ENCODE results near the gene ABCD3.

The ABCD3 gene

DNA sequence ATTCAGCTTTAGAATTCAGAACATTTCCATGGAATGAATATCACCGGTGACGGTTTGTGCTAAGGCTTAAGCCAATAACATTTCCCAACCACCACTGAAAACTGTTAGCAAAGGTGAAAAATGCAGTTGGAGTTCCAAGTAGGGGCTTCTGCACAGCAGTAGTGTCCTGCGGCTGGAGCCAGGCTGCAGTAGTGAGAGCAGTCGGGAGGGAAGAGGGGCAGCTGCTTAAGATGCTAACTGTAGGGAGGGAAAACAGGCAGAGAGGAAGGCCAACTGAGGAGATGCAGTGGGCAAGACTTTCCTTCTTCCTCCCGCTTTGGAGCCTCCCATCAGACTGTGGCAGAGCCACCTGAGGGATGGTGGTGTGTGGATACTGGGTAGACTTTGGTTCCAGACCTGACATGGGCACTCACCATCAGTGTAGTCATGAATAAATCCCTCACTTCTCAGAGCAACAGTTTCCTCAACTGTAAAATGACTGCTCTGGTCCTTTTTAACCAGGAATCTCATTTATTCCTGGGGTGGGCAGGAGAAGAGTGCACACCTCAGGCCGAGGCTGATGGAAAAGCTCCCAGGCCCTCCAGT is 120.1 kb downstream of the ABCD3 start:
- H3K9ac ChIP-seq (ENCODE audit: low read length), result no peak overlapping the region
- H3K36me3 ChIP-seq (ENCODE audit: control insufficient read depth, insufficient read depth, low read length), result no peaks in the 10 kb centered on the region
- no peaks in the 10 kb centered on the region for H3K27me3 ChIP-seq (ENCODE audit: control insufficient read depth, insufficient read depth, low read length)
- no peak overlapping the region for H3K27ac ChIP-seq (ENCODE audit: low read depth, low read length)
- peaks cover 2% of the 10 kb centered on the region for H3K4me1 ChIP-seq (ENCODE audit: control insufficient read depth, insufficient read depth, low read length)
- H3K4me3 ChIP-seq (ENCODE audit: low read length), result peak overlapping the region; percentile 16

DNA sequence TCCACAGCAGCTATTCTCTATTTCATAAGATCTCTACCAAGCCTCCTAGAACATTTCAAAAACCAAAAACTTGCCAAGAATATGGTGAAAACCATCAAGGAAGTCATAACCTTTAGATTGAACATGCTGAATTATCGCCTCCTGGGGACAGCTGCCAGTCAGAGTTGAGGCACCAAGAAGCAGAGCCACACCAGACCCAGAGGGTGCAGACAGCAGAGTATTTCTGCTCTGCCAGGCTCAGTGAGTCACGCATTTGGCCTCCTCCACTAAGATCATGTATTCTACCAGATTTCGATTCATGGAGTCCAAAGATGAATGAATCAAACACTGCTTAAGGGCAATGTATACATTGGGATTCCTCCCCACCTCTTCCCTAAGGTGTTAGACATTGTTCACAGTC is 121.3 kb downstream of the ABCD3 start:
- no peaks in the 10 kb centered on the region for H3K27me3 ChIP-seq (ENCODE audit: control insufficient read depth, insufficient read depth, low read length)
- H3K4me1 ChIP-seq (ENCODE audit: control insufficient read depth, insufficient read depth, low read length), result peaks cover 2% of the 10 kb centered on the region
- H3K4me3 ChIP-seq (ENCODE audit: low read length), result no peak overlapping the region
- no peaks in the 10 kb centered on the region for H3K36me3 ChIP-seq (ENCODE audit: control insufficient read depth, insufficient read depth, low read length)
- no peak overlapping the region for H3K27ac ChIP-seq (ENCODE audit: low read depth, low read length)
- no peak overlapping the region for H3K9ac ChIP-seq (ENCODE audit: low read length)

DNA sequence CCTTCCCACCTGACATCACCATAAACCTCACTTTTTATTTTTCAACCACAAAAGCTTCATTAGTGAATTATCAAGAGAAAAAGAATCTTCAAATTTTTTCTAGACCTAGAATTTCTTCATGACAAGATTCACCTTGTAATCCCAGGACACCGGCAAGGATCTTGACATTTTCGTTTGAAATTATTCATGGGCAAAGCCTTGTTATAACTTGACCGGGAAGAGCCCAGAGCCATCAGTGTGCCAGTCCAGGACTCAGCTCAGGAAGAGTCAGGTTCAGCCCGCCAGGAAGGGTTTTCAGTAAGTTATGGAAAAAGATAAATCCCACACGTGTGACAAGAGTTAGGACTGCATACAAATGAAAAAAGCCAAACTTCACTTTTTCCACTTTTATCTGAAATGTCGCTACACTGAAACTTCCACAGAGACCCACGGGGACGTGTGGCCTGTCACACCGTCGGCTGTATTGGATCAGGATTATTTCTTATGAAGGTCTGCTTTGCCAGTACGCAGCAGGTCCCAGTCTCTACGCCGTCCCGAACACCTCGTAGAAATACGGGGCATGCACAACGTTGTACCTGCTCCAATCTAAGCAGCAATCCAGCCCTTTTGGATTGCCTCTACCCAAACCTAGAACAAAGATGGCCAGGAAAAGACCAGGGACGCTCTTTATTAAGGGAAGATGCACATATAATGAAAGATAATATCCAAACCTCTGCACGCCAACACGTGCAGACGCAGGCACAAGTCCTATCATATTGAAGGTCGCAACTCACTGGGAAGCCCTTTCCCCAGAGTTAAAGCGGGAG is 122.5 kb downstream of the ABCD3 start:
- H3K27ac ChIP-seq (ENCODE audit: low read depth, low read length), result peak overlapping the region; percentile 67

DNA sequence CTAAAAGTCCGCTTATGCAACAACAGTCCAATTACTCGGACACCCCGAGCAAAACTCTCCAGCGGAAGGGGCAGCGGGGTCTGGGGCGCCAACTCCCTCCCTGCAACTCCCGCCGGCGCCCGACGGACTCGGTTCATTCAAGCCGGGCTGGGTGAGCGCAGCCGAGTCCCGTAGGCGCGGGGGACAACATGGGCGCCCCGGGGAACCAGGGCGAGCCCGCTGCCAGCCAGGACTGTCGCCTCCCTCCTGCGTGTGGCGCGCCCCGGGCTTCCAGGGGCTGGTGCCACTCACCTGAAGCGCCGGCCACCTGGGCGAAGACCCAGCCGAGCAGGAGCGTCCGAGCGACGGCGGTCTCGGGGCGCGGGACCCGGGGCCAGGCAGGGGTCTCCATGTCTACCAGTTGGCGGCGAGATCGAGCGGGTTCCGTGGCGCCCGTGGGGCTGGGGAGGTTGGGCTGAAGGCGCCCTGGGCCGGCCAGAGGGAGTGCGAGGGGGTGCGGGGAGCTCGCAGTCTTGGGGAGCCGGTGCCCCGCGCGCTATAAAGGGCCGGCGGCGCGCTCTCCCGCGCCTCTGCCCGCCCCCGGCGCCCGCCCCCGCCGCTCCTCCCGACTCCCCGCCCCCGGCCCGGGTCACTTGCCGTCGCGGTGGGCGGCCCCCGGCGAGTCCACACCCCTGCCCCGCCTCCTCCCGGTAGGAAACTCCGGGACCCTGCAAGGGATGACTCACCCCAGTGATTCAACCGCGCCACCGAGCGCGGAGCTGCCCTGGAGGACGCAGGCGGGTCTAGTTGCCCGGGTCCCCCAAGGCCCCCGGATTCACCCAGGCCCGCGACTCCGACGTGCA is 123.3 kb downstream of the ABCD3 start, which contains the start of gene F3:
Gene F3, minus strand, starts transcription at position 514 of the 842 bp plus-strand sequence. Its CDS starts 123 bp downstream, at position 391.
- no peaks in the 10 kb centered on the region for H3K36me3 ChIP-seq (ENCODE audit: control insufficient read depth, insufficient read depth, low read length)
- peak within 1 kb of the TSS; percentile 26 for H3K9ac ChIP-seq (ENCODE audit: low read length)
- peak within 1 kb of the TSS; percentile 67 for H3K27ac ChIP-seq (ENCODE audit: low read depth, low read length)
- peak within 1 kb of the TSS; percentile 78 for H3K4me3 ChIP-seq (ENCODE audit: low read length)
- peaks cover 2% of the 10 kb centered on the region for H3K4me1 ChIP-seq (ENCODE audit: control insufficient read depth, insufficient read depth, low read length)
- H3K27me3 ChIP-seq (ENCODE audit: control insufficient read depth, insufficient read depth, low read length), result no peaks in the 10 kb centered on the region

More for the DNA sequence above, 122.5 kb downstream of the ABCD3 start:
- peak overlapping the region; percentile 78 for H3K4me3 ChIP-seq (ENCODE audit: low read length)
- peaks cover 2% of the 10 kb centered on the region for H3K4me1 ChIP-seq (ENCODE audit: control insufficient read depth, insufficient read depth, low read length)
- H3K27me3 ChIP-seq (ENCODE audit: control insufficient read depth, insufficient read depth, low read length), result no peaks in the 10 kb centered on the region
- H3K36me3 ChIP-seq (ENCODE audit: control insufficient read depth, insufficient read depth, low read length), result no peaks in the 10 kb centered on the region
- no peak overlapping the region for H3K9ac ChIP-seq (ENCODE audit: low read length)

DNA sequence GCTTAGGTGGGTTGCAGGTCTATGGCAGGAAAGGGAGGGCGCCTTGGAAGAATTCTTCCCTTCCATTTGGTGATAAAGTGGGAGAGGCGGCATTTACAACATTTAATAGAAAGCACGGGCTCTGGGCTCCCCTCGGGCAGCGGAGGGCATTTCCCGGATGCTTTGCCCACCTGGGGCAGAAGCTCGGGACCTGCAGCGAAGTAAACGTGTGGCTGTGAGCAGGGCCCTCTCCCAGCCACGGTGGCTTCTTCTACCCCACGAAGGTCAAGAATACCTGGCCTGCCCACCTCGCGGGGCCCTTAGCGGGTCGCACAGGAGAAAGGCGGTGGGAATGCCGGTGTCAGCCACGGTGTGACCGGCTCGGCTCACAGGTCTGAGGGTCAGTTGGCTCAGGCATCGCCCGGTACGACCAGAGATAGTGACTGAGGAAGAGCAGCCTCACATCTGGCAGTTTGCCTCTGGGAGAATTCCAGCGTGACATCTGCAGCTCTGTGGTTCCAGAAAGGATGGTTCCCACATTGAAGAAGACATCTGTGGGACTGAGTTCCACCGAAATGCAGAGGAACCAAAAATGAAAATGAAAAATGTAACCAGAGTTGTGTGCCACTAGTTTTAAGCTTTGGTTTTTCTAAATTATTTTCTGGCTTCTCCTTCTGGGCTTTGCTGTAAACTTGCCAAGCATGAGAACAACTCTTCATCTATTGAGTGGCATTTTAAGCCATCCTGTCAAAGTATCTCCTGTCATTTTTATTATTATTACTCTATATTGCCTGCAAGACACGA is 124.1 kb downstream of the ABCD3 start:
- H3K27me3 ChIP-seq (ENCODE audit: control insufficient read depth, insufficient read depth, low read length), result no peaks in the 10 kb centered on the region
- H3K36me3 ChIP-seq (ENCODE audit: control insufficient read depth, insufficient read depth, low read length), result no peaks in the 10 kb centered on the region
- H3K4me1 ChIP-seq (ENCODE audit: control insufficient read depth, insufficient read depth, low read length), result peaks cover 2% of the 10 kb centered on the region
- H3K27ac ChIP-seq (ENCODE audit: low read depth, low read length), result peak overlapping the region; percentile 67
- H3K4me3 ChIP-seq (ENCODE audit: low read length), result peak overlapping the region; percentile 78
- H3K9ac ChIP-seq (ENCODE audit: low read length), result peak overlapping the region; percentile 26

DNA sequence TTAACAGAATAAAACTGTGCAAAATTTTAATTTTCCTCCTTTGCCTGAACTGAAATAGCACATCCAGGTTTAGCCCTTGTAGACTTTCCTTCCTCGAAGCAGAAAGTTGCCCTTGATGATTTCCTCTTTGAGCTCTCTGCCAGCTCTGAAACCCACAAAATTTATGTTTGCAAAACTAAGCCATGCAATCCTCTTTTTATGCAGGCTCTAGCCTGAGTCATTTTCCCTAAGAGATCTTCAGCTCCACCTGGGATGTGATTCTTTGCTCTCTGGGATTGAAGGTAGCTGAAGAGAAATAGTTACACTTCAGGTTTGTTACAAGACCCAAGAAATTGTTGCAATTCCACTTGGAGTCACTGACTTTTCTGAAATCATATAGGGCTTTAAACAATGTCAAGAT is 124.8 kb downstream of the ABCD3 start:
- Histone ChIP-seq H3K4me3 (ENCODE audit: low read length) (no peak overlapping the region), H3K27me3 (ENCODE audit: control insufficient read depth, insufficient read depth, low read length) (no peaks in the 10 kb centered on the region), H3K27ac (ENCODE audit: low read depth, low read length) (no peak overlapping the region), H3K36me3 (ENCODE audit: control insufficient read depth, insufficient read depth, low read length) (no peaks in the 10 kb centered on the region), H3K9ac (ENCODE audit: low read length) (no peak overlapping the region), H3K4me1 (ENCODE audit: control insufficient read depth, insufficient read depth, low read length) (peaks cover 2% of the 10 kb centered on the region)

DNA sequence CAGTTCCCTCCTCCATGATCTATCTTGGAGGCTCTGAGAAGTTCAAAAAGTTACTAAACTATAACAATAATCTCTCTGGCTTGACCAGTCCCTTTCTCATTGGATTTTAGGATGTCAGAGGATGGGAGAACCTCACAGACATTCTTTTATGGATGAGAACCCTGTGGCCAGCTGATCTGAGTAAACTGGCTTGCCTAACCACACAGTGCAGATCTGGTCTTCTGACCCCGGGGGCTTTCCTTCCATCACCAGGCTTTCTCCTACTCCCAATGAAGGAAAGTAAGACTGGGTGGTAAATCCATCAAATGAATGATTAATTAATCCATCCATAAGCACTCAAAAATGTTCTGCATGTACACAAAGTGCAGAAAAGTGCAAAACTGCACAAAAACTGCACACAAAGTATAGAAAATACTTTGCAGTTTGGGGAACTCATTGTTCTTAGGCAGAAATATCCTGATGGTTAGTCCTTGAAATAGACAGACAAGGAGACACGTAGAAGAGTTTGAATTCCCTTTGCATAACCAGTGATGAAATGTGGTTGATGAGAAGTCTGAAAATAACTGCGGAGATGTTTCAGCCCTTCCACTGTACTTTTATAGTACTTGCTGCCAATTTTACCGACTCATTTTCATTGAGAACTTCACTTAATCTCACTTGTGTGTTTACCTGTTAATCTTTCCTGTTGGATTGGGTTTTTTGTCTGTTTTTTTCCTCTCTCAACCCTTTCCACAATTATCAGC is 125.9 kb downstream of the ABCD3 start:
- Histone ChIP-seq H3K9ac (ENCODE audit: low read length) (no peak overlapping the region), H3K27me3 (ENCODE audit: control insufficient read depth, insufficient read depth, low read length) (no peaks in the 10 kb centered on the region), H3K27ac (ENCODE audit: low read depth, low read length) (no peak overlapping the region), H3K36me3 (ENCODE audit: control insufficient read depth, insufficient read depth, low read length) (no peaks in the 10 kb centered on the region), H3K4me1 (ENCODE audit: control insufficient read depth, insufficient read depth, low read length) (peaks cover 2% of the 10 kb centered on the region), H3K4me3 (ENCODE audit: low read length) (no peak overlapping the region)

DNA sequence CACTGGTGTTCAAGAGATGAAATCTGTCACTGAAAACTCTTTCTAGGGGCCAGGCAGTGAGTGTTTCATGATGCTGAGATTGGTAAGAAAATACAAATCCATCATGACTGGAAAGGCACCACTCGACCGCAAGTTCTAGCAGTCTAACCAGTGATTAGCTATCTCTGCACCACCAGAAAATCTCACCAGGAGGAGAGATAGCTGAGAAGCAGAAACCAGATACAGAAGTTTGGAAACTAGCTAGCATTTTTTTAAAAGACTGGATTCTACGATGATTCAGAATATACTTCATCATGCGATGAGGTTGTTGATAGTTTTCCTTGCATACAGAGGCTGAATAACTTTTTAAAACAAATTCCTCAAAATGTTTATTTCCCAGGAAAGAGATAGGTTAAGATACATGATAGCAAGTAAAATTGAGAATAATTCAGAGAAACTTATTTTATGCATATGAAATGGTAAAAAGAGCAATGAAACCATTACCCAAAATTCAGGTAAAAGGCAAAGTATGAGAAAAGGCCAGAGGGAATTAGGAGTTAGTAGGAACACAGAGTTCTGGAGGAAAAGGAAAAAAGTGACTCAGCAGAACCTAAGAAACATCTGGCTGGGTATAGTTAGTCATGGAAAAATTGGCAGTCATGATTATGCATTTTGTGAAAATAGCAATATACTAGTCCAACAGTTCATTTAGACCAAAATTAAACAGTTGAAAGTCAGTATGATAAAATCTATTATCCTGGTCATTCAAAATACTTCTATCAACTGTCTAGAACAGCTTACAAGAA is 126.7 kb downstream of the ABCD3 start:
- Histone ChIP-seq H3K4me3 (ENCODE audit: low read length) (no peak overlapping the region), H3K9ac (ENCODE audit: low read length) (no peak overlapping the region), H3K4me1 (ENCODE audit: control insufficient read depth, insufficient read depth, low read length) (peaks cover 2% of the 10 kb centered on the region), H3K27me3 (ENCODE audit: control insufficient read depth, insufficient read depth, low read length) (no peaks in the 10 kb centered on the region), H3K36me3 (ENCODE audit: control insufficient read depth, insufficient read depth, low read length) (no peaks in the 10 kb centered on the region), H3K27ac (ENCODE audit: low read depth, low read length) (no peak overlapping the region)

DNA sequence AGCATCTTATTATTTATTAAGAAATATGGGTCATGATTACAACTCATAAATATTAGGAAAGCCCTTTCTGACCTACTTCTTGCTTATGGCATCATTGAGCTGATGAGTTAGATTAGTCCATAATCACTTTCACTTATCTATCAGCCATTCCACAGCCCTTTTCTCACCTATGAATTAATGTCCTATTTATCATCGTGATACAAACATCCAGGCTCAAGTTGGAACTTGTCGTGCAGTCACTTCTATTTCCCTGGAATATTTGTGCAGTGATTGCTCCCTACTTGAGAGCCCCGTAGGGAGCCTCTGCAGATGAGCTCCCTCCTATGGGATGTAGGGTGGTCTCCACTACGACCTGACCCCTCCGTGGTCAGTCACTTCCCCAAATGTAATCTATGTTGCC is 131.5 kb downstream of the ABCD3 start:
- Histone ChIP-seq H3K27ac (ENCODE audit: low read depth, low read length) (no peak overlapping the region), H3K9ac (ENCODE audit: low read length) (no peak overlapping the region), H3K4me1 (ENCODE audit: control insufficient read depth, insufficient read depth, low read length) (no peaks in the 10 kb centered on the region), H3K4me3 (ENCODE audit: low read length) (no peak overlapping the region), H3K27me3 (ENCODE audit: control insufficient read depth, insufficient read depth, low read length) (no peaks in the 10 kb centered on the region), H3K36me3 (ENCODE audit: control insufficient read depth, insufficient read depth, low read length) (no peaks in the 10 kb centered on the region)

DNA sequence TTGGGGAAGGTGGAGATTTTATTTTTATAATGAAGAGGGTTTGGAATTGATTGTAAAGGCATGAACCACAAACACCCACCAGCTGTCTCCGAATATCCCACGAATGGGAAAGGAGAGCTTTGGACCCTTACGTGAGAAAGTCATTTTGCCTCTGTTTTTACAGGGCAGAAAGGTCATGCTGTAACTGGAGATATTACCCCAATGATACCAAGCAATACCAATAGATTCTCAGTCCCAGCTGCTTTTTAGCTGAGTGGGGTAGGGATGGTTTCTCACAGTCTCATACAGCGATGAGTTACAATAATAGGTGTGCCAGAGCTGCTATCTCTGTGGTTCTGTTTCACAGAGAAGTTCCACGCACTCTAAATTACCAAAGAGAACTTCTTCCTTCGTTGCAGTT is 132.2 kb downstream of the ABCD3 start:
- H3K4me1 ChIP-seq (ENCODE audit: control insufficient read depth, insufficient read depth, low read length), result no peaks in the 10 kb centered on the region
- H3K4me3 ChIP-seq (ENCODE audit: low read length), result no peak overlapping the region
- H3K27ac ChIP-seq (ENCODE audit: low read depth, low read length), result no peak overlapping the region

DNA sequence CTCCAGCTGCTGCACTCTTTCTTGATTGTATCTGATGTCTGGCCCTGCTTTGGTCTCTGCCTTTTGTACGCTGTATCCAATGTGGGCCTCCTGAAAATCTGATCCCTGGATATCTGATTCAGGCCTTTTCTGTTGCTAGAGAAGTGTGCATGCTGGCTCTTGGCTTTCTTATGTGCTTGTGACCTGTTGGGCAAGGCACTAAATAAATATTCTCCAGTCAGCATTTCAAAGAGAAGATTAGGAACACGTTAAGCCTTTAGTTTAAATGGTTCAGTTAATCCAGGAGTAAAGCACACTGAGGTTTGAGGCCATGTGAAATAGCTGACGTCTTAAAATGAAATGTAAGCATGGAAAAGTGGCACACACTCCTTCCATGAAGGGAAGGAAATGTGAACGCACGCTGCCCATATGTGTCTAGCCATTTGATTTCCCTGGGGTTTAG is 132.6 kb downstream of the ABCD3 start:
- H3K27me3 ChIP-seq (ENCODE audit: control insufficient read depth, insufficient read depth, low read length), result no peaks in the 10 kb centered on the region
- H3K4me1 ChIP-seq (ENCODE audit: control insufficient read depth, insufficient read depth, low read length), result no peaks in the 10 kb centered on the region
- no peak overlapping the region for H3K9ac ChIP-seq (ENCODE audit: low read length)
- no peak overlapping the region for H3K4me3 ChIP-seq (ENCODE audit: low read length)
- H3K27ac ChIP-seq (ENCODE audit: low read depth, low read length), result no peak overlapping the region
- H3K36me3 ChIP-seq (ENCODE audit: control insufficient read depth, insufficient read depth, low read length), result no peaks in the 10 kb centered on the region

More for the DNA sequence above, 132.2 kb downstream of the ABCD3 start:
- Histone ChIP-seq H3K9ac (ENCODE audit: low read length) (no peak overlapping the region), H3K27me3 (ENCODE audit: control insufficient read depth, insufficient read depth, low read length) (no peaks in the 10 kb centered on the region), H3K36me3 (ENCODE audit: control insufficient read depth, insufficient read depth, low read length) (no peaks in the 10 kb centered on the region)
